Upper lobe of left lung (tissue), 4 donors: ENCODE measurements around the gene CCNB1.
"Not testable (repeated sequence)": the region's sequence is repeated elsewhere in the genome, so short reads cannot be mapped to it uniquely, and the experiment has no call there.

ENCODE experiments used
- EP300 ChIP-seq, 4 donors: sonication (generic); formaldehyde crosslinking; IDR thresholded peaks; one replicate each; pipeline ENCODE4 v1.5.1; 2017; ENCODE audit warnings: antibody characterized with exemption in 4 of 4, control low read depth in 2 of 4
- POLR2A ChIP-seq, 4 donors: fragments of 450-650 bp; IDR thresholded peaks; one replicate each; pipeline ENCODE4 v1.5.1; 2016 to 2017; ENCODE audit warnings: antibody characterized with exemption in 4 of 4, mild to moderate bottlenecking in 2 of 4
- POLR2AphosphoS5 ChIP-seq, 2 donors: sonication (generic); formaldehyde crosslinking; IDR thresholded peaks; one replicate each; pipeline ENCODE4 v1.5.1; 2017; ENCODE audit warnings: antibody characterized with exemption in 2 of 2
- TF ChIP-seq, protein P1 (sequence below), 6 experiments: fragments of 450-650 bp in 4 of 6; fragments of 200-600 bp in 2 of 6; sonication (generic) in 2 of 6; IDR thresholded peaks; one replicate each; pipeline ENCODE4 v1.5.1; 2016 to 2019; ENCODE audit warnings: antibody characterized with exemption in 6 of 6

DNA sequence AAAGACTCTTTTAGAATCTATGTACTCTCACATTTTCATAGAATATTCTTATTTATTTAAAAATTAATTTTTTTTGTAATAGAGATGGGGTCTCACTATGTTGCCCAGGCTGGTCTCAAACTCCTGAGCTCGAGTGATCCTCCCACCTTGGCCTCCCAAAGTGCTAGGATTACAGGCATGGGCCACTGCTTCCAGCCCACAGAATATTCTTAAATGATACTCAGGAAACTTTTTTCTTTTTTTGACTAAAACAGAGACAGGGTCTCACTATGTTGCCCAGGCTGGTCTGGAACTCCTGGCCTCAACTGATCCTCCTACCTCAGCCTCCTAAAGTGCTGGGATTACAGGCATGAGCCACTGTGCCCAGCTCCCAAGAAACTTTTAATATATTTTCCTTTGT is 29.7 kb upstream of the CCNB1 start:
- TF ChIP-seq, protein P1, sequence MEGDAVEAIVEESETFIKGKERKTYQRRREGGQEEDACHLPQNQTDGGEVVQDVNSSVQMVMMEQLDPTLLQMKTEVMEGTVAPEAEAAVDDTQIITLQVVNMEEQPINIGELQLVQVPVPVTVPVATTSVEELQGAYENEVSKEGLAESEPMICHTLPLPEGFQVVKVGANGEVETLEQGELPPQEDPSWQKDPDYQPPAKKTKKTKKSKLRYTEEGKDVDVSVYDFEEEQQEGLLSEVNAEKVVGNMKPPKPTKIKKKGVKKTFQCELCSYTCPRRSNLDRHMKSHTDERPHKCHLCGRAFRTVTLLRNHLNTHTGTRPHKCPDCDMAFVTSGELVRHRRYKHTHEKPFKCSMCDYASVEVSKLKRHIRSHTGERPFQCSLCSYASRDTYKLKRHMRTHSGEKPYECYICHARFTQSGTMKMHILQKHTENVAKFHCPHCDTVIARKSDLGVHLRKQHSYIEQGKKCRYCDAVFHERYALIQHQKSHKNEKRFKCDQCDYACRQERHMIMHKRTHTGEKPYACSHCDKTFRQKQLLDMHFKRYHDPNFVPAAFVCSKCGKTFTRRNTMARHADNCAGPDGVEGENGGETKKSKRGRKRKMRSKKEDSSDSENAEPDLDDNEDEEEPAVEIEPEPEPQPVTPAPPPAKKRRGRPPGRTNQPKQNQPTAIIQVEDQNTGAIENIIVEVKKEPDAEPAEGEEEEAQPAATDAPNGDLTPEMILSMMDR (IDR thresholded peaks at IDR 0.05), result not testable (repeated sequence)
- TF ChIP-seq POLR2AphosphoS5, POLR2A, EP300 (IDR thresholded peaks at IDR 0.05): not testable (repeated sequence)
